ENCODE data around the gene ID1.
"Not testable (repeated sequence)": the region's sequence is repeated elsewhere in the genome, so short reads cannot be mapped to it uniquely, and the experiment has no call there.

Gene ID1

GRCh38 chr20:31573555-31574321 lies 31.4 kb upstream of the ID1 start:
- no peak for DNase-seq

- DNase-seq: not testable (repeated sequence)
Observed at GRCh38 chr20:31574986-31575385, 30.1 kb upstream of the ID1 start.

GRCh38 chr20:31576751-31577150 lies 28.3 kb upstream of the ID1 start:
- no peak for DNase-seq

- DNase-seq: no peak
Observed at GRCh38 chr20:31577194-31577593, 27.9 kb upstream of the ID1 start.

- no peak for DNase-seq
Observed at GRCh38 chr20:31578448-31579138, 26.5 kb upstream of the ID1 start.

- no peak for DNase-seq
Observed at GRCh38 chr20:31579245-31579644, 25.8 kb upstream of the ID1 start.

GRCh38 chr20:31579941-31580651 lies 25.0 kb upstream of the ID1 start:
- not testable (repeated sequence) for DNase-seq

- DNase-seq: no peak
Observed at GRCh38 chr20:31580706-31581105, 24.4 kb upstream of the ID1 start.

- DNase-seq: no peak
Observed at GRCh38 chr20:31581391-31581790, 23.7 kb upstream of the ID1 start.

GRCh38 chr20:31587545-31588389 lies 17.3 kb upstream of the ID1 start:
- no peak for DNase-seq

- no peak for DNase-seq
Observed at GRCh38 chr20:31590717-31591225, 14.3 kb upstream of the ID1 start.

GRCh38 chr20:31593221-31594001 lies 11.7 kb upstream of the ID1 start:
- DNase-seq: no peak

GRCh38 chr20:31594002-31594557 lies 11.0 kb upstream of the ID1 start:
- DNase-seq: no peak

- DNase-seq: no peak
Observed at GRCh38 chr20:31594558-31595379, 10.3 kb upstream of the ID1 start.

GRCh38 chr20:31595380-31595653 lies 9.8 kb upstream of the ID1 start:
- no peak for DNase-seq

GRCh38 chr20:31595654-31596411 lies 9.3 kb upstream of the ID1 start:
- DNase-seq: no peak

GRCh38 chr20:31596412-31596715 lies 8.7 kb upstream of the ID1 start:
- not testable (repeated sequence) for DNase-seq

- no peak for DNase-seq
Observed at GRCh38 chr20:31596831-31597480, 8.1 kb upstream of the ID1 start.

GRCh38 chr20:31597481-31597855 lies 7.6 kb upstream of the ID1 start:
- no peak for DNase-seq

- DNase-seq: no peak
Observed at GRCh38 chr20:31602431-31602778, 2.7 kb upstream of the ID1 start.
